ENCODE data around the gene TMEM150A.
"Not testable (repeated sequence)": the region's sequence is repeated elsewhere in the genome, so short reads cannot be mapped to it uniquely, and the experiment has no call there.

Gene TMEM150A

DNA sequence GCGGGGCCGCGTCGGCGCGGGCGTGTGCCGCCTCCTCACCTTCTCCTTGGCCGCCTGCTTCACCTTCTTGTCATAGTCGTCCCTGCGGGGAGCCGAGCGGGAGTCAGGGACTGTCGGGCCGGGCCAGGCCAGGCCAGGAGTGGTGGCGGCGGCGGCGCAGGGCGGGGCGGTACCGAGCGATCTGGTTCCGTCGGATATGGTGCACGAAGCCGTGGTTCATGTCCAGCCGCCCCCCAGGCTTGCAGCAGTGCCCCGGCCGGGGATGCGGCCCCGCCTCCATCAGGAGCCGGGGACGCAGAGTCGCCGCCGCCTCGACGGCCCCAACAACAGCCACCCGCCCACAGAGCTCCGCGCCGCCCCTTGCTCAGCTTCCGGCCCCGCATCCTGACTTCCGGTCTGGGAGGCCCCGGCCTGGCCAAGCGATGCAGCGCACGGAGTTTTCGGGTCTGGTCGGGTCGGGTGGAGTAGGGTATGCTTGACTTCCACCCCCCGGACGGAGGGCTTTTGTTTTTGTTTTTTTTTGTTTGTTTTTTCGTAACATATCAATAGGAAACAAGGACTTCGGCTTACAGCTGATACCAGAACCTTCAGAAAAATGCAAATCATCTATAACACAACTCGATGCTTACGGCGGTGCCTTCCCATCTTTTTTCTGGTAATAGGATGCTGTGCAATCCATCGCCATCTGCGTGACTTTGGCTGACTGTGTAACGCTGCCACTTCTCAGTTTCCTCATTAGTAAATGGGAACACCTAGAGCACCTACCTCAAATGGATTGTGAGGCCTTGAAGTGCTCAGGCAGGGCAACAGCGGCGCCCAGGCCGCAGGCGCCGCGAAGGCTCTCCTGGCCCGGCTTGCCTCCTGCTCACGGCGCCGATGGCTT is 9.4 kb upstream of the TMEM150A start, which contains the start of gene C2orf68:
Gene C2orf68, minus strand, starts transcription at position 362 of the 883 bp plus-strand sequence. Its CDS starts 82 bp downstream, at position 280.
- DNase-seq (ENCODE audit: low read depth in 3 of 3): peak; percentile 73 to 89 (median 79)

- no peak for DNase-seq (ENCODE audit: low read depth in 3 of 3)
Measured at GRCh38 chr2:85611217-85611704, 8.8 kb upstream of the TMEM150A start.

- no peak for DNase-seq (ENCODE audit: low read depth in 3 of 3)
Measured at GRCh38 chr2:85607268-85608215, 5.0 kb upstream of the TMEM150A start.

- DNase-seq (ENCODE audit: low read depth in 3 of 3): no peak
Measured at GRCh38 chr2:85606116-85606455, 3.6 kb upstream of the TMEM150A start.

GRCh38 chr2:85605406-85606115 is 3.1 kb upstream of the TMEM150A start:
- no peak for DNase-seq (ENCODE audit: low read depth in 3 of 3)

DNA sequence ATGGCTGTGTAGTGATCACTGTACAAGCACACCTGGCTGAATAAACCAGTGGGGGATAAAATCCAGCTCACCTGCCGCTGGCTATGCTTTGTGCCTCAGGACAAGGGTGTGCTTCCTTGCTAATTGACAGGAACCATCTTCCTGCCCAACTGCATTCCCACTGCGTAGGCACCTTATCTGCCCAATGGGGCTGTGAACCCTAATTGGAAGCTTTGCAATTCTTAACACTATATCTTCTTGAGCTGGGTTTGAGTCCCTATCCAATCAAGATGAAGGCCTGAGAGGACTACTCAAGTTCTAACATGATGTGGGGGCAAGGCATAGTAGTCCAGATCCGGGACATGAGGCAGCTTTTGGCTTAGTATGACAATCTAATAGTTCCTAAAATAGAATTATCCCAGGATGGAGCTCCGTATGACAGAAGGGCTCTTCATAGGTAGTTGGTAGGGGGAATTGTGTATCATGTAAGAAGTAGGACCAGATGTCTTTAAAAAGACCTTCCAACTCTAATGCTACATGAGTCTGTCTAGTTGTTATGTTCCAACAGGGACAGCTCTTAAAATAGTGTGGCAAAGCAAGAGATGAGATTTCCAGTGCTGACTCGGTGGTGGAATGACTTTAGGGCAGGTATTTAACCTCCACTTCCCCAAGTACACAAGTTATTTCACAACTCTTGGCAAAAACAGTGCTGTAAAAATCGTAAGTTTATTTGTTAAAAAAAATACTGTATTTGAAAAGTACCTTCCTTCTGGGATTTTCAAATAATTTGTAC is 2.3 kb upstream of the TMEM150A start:
- DNase-seq (ENCODE audit: low read depth in 3 of 3): no peak

GRCh38 chr2:85604133-85604444 is 1.6 kb upstream of the TMEM150A start:
- not testable (repeated sequence) for DNase-seq (ENCODE audit: low read depth in 3 of 3)

DNA sequence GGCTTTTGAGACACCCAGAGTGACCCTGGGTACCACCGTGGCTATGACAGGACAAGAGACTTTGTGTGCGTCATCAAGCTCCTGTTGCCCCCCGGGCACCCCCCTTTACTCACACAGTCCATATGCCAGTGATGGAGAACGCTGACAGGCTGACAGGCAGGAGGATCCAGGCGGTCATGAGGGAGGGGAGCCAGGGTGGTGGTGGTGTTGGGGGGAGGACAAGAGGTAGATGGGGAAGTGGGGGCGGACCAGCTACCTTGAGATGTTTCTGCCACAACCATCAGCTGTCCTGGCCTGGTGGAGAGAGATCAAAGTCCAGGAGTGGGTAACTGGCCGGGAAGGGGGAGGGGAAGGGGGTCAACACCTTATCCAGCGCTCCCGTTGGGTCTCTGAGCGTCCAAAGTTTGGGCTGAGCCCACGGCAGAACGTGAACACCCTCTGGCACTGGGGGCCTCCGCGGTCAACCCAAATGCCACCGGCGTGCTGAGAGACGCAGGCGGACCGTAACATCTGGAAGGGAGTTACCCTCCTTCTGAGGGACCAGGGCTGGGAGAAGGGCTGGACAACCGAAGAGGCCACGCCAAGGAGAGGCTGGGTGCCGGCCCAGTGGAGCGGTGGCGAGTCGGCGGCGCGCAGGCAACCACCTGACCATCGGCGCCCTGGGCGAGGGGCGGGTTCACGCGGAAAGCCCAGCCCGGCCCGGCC is 575 bp downstream of the TMEM150A start:
- no peak for DNase-seq (ENCODE audit: low read depth in 3 of 3)

- no peak for DNase-seq (ENCODE audit: low read depth in 3 of 3)
Measured at GRCh38 chr2:85600951-85601770, 1.3 kb downstream of the TMEM150A start.

DNA sequence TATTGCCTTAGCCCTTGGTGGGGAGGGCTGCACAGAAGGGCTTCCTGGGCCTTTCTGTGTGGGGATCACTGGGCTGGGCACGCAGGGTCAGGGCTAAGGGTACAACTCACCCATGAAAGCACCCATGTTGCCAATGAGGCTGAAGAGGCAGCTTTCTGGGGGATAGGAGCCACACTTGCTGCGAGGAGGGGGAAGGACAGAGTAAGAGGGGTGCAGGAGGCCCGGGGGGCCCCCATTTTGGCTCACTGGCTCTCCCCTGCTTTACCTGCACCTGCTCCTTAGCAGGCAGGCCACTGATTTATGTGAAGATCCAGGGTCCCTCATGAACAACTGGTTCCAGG is 2.3 kb downstream of the TMEM150A start:
- no peak for DNase-seq (ENCODE audit: low read depth in 3 of 3)

DNA sequence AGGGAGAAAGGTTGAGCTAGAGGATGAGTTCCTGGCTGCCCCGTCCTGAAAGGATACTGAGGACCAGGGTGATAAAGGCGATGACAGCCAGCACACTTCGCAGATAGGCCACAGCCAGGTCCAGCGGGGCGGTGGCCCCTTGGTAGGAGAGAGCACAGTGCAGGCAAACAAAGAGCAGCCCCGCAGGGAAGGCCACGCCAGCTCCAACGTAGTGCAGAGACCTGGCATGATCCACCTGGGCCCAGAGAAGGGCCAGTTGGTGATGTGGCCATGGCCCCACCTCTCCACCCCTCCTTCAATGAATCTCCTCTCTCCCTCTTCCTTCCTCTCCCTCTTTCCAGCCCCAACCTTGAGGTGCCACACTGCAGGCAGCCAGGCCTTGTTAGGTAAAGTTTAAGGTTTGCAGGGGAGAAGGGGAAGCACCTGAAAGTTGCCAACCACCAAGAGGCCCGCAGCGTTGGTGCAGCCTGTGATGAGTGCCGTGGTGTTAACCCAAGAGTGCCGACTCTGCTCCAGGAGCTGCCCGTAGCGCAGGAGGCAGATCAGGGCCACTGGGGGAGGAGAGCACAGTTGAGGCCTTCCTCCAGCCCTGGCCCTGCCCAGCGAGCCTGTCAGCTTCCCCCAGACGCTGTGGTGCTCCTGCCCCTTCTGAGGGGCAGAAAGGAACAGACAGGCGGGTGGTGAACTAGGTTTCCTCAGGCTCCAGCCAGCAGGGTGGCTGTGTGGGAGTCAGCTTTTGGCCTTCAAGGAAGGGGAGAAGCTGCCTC is 2.8 kb downstream of the TMEM150A start:
- DNase-seq (ENCODE audit: low read depth in 3 of 3): no peak

- DNase-seq (ENCODE audit: low read depth in 3 of 3): no peak
Measured at GRCh38 chr2:85598594-85599340, 3.7 kb downstream of the TMEM150A start.

DNA sequence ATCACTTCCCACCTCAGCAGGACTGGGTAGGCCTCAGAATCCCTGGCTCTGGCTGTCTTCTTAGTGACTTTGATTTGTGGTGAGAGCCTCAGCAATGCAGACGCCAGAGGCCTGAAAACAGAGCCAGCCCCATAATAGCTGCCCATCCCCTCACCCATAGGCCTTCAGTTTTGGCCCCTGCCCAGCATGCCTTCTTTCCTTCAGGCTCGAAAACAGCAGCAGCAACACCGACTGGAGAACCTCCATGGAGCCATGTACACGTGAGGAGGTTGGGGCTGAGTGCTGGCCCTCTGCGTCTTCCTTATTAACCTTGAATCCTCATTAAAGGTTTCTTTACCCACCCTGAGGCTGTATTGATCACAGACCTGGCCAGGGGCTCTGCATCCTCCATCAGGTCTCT is 5.3 kb downstream of the TMEM150A start:
- no peak for DNase-seq (ENCODE audit: low read depth in 3 of 3)

DNA sequence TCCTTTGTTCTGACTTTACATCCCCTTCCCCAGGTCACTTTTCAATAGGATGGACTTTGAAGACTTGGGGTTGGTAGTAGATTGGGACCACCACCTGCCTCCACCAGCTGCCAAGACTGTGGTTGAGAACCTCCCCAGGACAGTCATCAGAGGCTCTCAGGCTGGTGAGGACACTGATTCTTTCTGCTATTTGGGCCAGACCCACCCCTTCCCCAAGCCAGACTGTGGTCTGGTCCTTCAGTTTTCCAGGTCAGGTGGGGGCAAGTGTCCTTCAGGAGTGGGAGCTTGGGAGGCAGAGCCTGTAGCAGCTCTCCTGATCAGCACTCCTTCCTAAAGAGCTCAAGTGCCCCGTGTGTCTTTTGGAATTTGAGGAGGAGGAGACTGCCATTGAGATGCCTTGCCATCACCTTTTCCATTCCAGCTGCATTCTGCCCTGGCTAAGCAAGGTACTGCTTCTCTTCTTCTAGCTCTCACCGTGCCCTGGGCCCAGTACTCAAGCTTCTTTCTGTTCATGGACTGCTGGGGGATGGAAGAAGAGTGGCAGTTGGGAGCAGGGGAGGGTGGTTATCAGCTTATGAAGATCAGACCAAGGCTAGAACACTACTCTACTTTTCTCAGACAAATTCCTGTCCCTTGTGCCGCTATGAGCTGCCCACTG is 5.9 kb downstream of the TMEM150A start:
- DNase-seq (ENCODE audit: low read depth in 3 of 3): no peak

GRCh38 chr2:85596026-85596333 is 6.5 kb downstream of the TMEM150A start:
- no peak for DNase-seq (ENCODE audit: low read depth in 3 of 3)

DNA sequence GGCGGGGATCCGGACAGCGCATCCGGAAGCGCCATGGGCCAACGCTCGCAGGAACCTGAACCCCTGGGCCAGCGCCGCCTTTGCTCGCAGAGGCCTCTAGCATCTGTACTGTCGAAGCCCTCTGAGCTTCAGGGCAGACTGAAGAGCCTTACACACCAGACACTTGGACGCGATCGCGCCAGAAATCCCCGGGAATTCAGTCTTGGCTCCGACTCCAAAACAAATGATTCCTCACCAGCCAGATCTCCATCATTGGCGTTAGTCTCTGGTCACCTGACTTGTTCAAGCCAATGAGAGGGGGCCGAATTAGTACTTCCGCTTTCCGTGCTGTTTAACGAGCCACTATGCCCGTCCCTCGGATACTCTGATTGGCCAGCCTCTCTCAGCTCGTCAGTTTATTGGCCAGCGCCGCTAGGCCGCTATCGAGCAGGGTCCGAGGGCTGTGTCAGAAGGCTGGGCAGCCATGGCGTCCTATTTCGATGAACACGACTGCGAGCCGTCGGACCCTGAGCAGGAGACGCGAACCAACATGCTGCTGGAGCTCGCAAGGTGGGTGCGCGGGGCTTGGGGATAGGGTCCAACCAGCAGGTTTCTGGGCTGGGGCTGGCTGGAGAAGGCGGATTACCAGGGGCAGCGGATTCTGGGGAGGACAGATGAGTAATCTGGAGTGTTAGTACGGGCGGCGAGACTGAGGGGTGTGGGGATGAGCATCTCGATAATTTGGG is 7.0 kb downstream of the TMEM150A start, which contains the start of gene RNF181:
Gene RNF181, plus strand, starts transcription at position 445 of the 725 bp plus-strand sequence. Its CDS starts 19 bp downstream, at position 464.
- DNase-seq (ENCODE audit: low read depth in 3 of 3): peak; percentile 78 to 86 (median 84)

GRCh38 chr2:85594715-85595300 is 7.7 kb downstream of the TMEM150A start:
- DNase-seq (ENCODE audit: low read depth in 3 of 3): no peak

Data from stimulated activated CD4-positive, alpha-beta T cell treated with anti-CD3 and anti-CD28 coated beads, TNF-alpha, amount 100 ng/mL, for 24 hours (primary cell).